Liver (tissue), 3 donors: Measurements from ENCODE around the gene ZNF148.

ENCODE experiments used
- ATF3 ChIP-seq: IDR thresholded peaks from 2 replicates; pipeline ENCODE4 v1.6.1; 2016; ENCODE audit warnings: antibody characterized with exemption
- CTCF ChIP-seq: fragments of 150-350 bp; IDR thresholded peaks from 2 replicates; pipeline ENCODE4 v1.5.1; 2017; ENCODE audit warnings: improper control_type of control experiment, low read depth, low read length; ENCODE audit not compliant: missing input control
- FOXA1 ChIP-seq: IDR thresholded peaks from 2 replicates; pipeline ENCODE4 v1.6.1; 2016; ENCODE audit warnings: antibody characterized with exemption
- GABPA ChIP-seq, 2 donors: IDR thresholded peaks in 1 of 2; conservative IDR thresholded peaks in 1 of 2; 2 replicates each; pipeline ENCODE4 v1.6.1; 2016; ENCODE audit warnings: antibody characterized with exemption in 2 of 2, mild to moderate bottlenecking in 1 of 2, moderate library complexity in 1 of 2
- HNF4G ChIP-seq: IDR thresholded peaks from 2 replicates; pipeline ENCODE4 v1.6.1; 2016; ENCODE audit warnings: antibody characterized with exemption
- JUND ChIP-seq, 2 donors: IDR thresholded peaks; 2 replicates each; pipeline ENCODE4 v1.6.1; 2016; ENCODE audit warnings: antibody characterized with exemption in 2 of 2
- MAX ChIP-seq: IDR thresholded peaks from 2 replicates; pipeline ENCODE4 v1.6.1; 2016; ENCODE audit warnings: antibody characterized with exemption
- RAD21 ChIP-seq, 2 donors: IDR thresholded peaks; 2 replicates each; pipeline ENCODE4 v1.6.1; 2016; ENCODE audit warnings: antibody characterized with exemption in 2 of 2, mild to moderate bottlenecking in 2 of 2
- REST ChIP-seq: IDR thresholded peaks from 2 replicates; pipeline ENCODE4 v1.6.1; 2016; ENCODE audit warnings: antibody characterized with exemption, mild to moderate bottlenecking
- RXRA ChIP-seq, 2 donors: IDR thresholded peaks; 2 replicates each; pipeline ENCODE4 v1.6.1; 2017 to 2018; ENCODE audit warnings: antibody characterized with exemption in 2 of 2, mild to moderate bottlenecking in 1 of 2
- SP1 ChIP-seq: IDR thresholded peaks from 2 replicates; pipeline ENCODE4 v1.6.1; 2018; ENCODE audit warnings: antibody characterized with exemption, mild to moderate bottlenecking
- TAF1 ChIP-seq: conservative IDR thresholded peaks from 2 replicates; pipeline ENCODE4 v1.6.1; 2016; ENCODE audit warnings: antibody characterized with exemption, mild to moderate bottlenecking
- YY1 ChIP-seq: IDR thresholded peaks from 2 replicates; pipeline ENCODE4 v1.6.1; 2016; ENCODE audit warnings: antibody characterized with exemption, mild to moderate bottlenecking
- donor health status: healthy.
- donor health status: healthy.

- TF ChIP-seq SP1 (no peak), CTCF (no peak), FOXA1 (no peak), HNF4G (no peak), MAX (no peak), YY1 (no peak), GABPA (IDR thresholded peaks at IDR 0.05 in 1 of 2, conservative IDR thresholded peaks at IDR 0.05 in 1 of 2) (no peak), REST (no peak), TAF1 (no peak), ATF3 (no peak), JUND (IDR thresholded peaks at IDR 0.05) (no peak), RXRA (IDR thresholded peaks at IDR 0.05) (no peak), RAD21 (IDR thresholded peaks at IDR 0.05) (no peak)
These were observed 171.4 kb downstream of the ZNF148 start for GRCh38 chr3:125203731-125204130.
